Measurements from ENCODE around the gene DDX21.

DNA sequence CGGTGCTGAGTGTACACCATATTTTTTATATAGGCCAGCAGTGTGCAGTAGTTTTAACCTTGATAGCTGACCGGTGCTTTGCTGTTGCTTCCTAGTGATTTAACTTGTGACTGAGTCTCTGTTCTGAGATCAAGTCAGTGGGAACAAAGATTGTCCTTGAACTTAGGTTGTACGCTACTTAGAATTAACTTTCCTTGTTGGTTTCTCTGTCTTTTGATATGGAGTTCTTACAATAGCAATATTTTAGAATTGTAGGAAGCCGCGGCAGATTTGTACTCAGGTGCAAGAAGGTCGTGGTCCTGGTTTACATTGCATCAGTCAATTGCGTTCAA is 1.3 kb downstream of the DDX21 start:
- TF ChIP-seq, protein P1, sequence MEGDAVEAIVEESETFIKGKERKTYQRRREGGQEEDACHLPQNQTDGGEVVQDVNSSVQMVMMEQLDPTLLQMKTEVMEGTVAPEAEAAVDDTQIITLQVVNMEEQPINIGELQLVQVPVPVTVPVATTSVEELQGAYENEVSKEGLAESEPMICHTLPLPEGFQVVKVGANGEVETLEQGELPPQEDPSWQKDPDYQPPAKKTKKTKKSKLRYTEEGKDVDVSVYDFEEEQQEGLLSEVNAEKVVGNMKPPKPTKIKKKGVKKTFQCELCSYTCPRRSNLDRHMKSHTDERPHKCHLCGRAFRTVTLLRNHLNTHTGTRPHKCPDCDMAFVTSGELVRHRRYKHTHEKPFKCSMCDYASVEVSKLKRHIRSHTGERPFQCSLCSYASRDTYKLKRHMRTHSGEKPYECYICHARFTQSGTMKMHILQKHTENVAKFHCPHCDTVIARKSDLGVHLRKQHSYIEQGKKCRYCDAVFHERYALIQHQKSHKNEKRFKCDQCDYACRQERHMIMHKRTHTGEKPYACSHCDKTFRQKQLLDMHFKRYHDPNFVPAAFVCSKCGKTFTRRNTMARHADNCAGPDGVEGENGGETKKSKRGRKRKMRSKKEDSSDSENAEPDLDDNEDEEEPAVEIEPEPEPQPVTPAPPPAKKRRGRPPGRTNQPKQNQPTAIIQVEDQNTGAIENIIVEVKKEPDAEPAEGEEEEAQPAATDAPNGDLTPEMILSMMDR (conservative IDR thresholded peaks at IDR 0.05 in 1 of 2, IDR thresholded peaks at IDR 0.05 in 1 of 2; ENCODE audit: extremely low read depth in 1 of 2, insufficient read depth in 1 of 2, low read depth in 1 of 2, low read length in 2 of 2) = no peak
- no peak for TF ChIP-seq EZH2 (IDR thresholded peaks at IDR 0.05; ENCODE audit: borderline replicate concordance, low read length)
